ENCODE measurements around the gene KCNG2. TPM values are rescaled to one million over a fixed set of nuclear protein-coding genes. Genes with fewer than 3 reads are reported as not detected.

The KCNG2 gene
- total and polyA plus RNA-seq, 2 experiments from 2014 or later, result 0.13 to 0.52 TPM

GRCh38 chr18:79889569-79889968 is 91.8 kb downstream of the KCNG2 start:
- ATAC-seq (no peak), DNase-seq (ENCODE audit: low spot score) (no peak)
- Mint-ChIP-seq H3K36me3 (ENCODE audit: low read depth) (peaks cover 10% of the 10 kb centered on the region), H3K27ac (no peak overlapping the region), H3K4me3 (no peak overlapping the region), H3K27me3 (ENCODE audit: insufficient read depth, low read depth, poor library complexity) (peaks cover 11% of the 10 kb centered on the region), H3K4me1 (no peaks in the 10 kb centered on the region), H3K9me3 (peaks cover 64% of the 10 kb centered on the region)
- H3K4me1 ChIP-seq (ENCODE audit: insufficient read depth), result no peaks in the 10 kb centered on the region
- TF ChIP-seq, protein P1, sequence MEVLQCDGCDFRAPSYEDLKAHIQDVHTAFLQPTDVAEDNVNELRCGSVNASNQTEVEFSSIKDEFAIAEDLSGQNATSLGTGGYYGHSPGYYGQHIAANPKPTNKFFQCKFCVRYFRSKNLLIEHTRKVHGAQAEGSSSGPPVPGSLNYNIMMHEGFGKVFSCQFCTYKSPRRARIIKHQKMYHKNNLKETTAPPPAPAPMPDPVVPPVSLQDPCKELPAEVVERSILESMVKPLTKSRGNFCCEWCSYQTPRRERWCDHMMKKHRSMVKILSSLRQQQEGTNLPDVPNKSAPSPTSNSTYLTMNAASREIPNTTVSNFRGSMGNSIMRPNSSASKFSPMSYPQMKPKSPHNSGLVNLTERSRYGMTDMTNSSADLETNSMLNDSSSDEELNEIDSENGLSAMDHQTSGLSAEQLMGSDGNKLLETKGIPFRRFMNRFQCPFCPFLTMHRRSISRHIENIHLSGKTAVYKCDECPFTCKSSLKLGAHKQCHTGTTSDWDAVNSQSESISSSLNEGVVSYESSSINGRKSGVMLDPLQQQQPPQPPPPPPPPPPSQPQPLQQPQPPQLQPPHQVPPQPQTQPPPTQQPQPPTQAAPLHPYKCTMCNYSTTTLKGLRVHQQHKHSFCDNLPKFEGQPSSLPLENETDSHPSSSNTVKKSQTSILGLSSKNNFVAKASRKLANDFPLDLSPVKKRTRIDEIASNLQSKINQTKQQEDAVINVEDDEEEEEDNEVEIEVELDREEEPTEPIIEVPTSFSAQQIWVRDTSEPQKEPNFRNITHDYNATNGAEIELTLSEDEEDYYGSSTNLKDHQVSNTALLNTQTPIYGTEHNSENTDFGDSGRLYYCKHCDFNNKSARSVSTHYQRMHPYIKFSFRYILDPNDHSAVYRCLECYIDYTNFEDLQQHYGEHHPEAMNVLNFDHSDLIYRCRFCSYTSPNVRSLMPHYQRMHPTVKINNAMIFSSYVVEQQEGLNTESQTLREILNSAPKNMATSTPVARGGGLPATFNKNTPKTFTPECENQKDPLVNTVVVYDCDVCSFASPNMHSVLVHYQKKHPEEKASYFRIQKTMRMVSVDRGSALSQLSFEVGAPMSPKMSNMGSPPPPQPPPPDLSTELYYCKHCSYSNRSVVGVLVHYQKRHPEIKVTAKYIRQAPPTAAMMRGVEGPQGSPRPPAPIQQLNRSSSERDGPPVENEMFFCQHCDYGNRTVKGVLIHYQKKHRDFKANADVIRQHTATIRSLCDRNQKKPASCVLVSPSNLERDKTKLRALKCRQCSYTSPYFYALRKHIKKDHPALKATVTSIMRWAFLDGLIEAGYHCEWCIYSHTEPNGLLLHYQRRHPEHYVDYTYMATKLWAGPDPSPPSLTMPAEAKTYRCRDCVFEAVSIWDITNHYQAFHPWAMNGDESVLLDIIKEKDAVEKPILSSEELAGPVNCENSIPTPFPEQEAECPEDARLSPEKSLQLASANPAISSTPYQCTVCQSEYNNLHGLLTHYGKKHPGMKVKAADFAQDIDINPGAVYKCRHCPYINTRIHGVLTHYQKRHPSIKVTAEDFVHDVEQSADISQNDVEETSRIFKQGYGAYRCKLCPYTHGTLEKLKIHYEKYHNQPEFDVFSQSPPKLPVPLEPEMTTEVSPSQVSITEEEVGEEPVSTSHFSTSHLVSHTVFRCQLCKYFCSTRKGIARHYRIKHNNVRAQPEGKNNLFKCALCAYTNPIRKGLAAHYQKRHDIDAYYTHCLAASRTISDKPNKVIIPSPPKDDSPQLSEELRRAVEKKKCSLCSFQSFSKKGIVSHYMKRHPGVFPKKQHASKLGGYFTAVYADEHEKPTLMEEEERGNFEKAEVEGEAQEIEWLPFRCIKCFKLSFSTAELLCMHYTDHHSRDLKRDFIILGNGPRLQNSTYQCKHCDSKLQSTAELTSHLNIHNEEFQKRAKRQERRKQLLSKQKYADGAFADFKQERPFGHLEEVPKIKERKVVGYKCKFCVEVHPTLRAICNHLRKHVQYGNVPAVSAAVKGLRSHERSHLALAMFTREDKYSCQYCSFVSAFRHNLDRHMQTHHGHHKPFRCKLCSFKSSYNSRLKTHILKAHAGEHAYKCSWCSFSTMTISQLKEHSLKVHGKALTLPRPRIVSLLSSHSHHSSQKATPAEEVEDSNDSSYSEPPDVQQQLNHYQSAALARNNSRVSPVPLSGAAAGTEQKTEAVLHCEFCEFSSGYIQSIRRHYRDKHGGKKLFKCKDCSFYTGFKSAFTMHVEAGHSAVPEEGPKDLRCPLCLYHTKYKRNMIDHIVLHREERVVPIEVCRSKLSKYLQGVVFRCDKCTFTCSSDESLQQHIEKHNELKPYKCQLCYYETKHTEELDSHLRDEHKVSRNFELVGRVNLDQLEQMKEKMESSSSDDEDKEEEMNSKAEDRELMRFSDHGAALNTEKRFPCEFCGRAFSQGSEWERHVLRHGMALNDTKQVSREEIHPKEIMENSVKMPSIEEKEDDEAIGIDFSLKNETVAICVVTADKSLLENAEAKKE (CRISPR knock-in tag; IDR thresholded peaks at IDR 0.05), result no peak
- TF ChIP-seq JUNB (IDR thresholded peaks at IDR 0.05; ENCODE audit: unreplicated experiment), result no peak
- TF ChIP-seq NANOG (IDR thresholded peaks at IDR 0.05; ENCODE audit: borderline replicate concordance), result no peak
- no peak for TF ChIP-seq REST (IDR thresholded peaks at IDR 0.05; ENCODE audit: unreplicated experiment)
- no peak for TF ChIP-seq EZH2phosphoT487 (IDR thresholded peaks at IDR 0.05; ENCODE audit: unreplicated experiment)
- no peak for TF ChIP-seq STAT1 (IDR thresholded peaks at IDR 0.05; ENCODE audit: unreplicated experiment)
- no peak for TF ChIP-seq ZNF114 (CRISPR knock-in tag; IDR thresholded peaks at IDR 0.05)
- TF ChIP-seq, protein P2, sequence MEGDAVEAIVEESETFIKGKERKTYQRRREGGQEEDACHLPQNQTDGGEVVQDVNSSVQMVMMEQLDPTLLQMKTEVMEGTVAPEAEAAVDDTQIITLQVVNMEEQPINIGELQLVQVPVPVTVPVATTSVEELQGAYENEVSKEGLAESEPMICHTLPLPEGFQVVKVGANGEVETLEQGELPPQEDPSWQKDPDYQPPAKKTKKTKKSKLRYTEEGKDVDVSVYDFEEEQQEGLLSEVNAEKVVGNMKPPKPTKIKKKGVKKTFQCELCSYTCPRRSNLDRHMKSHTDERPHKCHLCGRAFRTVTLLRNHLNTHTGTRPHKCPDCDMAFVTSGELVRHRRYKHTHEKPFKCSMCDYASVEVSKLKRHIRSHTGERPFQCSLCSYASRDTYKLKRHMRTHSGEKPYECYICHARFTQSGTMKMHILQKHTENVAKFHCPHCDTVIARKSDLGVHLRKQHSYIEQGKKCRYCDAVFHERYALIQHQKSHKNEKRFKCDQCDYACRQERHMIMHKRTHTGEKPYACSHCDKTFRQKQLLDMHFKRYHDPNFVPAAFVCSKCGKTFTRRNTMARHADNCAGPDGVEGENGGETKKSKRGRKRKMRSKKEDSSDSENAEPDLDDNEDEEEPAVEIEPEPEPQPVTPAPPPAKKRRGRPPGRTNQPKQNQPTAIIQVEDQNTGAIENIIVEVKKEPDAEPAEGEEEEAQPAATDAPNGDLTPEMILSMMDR (conservative IDR thresholded peaks at IDR 0.05; ENCODE audit: low read depth in 2 of 2), result no peak
- TF ChIP-seq, protein P3, sequence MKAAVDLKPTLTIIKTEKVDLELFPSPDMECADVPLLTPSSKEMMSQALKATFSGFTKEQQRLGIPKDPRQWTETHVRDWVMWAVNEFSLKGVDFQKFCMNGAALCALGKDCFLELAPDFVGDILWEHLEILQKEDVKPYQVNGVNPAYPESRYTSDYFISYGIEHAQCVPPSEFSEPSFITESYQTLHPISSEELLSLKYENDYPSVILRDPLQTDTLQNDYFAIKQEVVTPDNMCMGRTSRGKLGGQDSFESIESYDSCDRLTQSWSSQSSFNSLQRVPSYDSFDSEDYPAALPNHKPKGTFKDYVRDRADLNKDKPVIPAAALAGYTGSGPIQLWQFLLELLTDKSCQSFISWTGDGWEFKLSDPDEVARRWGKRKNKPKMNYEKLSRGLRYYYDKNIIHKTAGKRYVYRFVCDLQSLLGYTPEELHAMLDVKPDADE (IDR thresholded peaks at IDR 0.05), result no peak
- no peak for TF ChIP-seq CREB1 (CRISPR knock-in tag; IDR thresholded peaks at IDR 0.05; ENCODE audit: low read depth)
- no peak for TF ChIP-seq POLR2AphosphoS5 (IDR thresholded peaks at IDR 0.05; ENCODE audit: low read depth)
- no peak for TF ChIP-seq EZH2 (IDR thresholded peaks at IDR 0.05; ENCODE audit: low read depth, unreplicated experiment)
- no peak for TF ChIP-seq ZNF331 (CRISPR knock-in tag; IDR thresholded peaks at IDR 0.05; ENCODE audit: low read depth)
- no peak overlapping the region for H2AFZ ChIP-seq
- no peaks in the 10 kb centered on the region for H3F3A ChIP-seq (replicated peaks; ENCODE audit: low read depth)
- H4K20me1 ChIP-seq (replicated peaks; ENCODE audit: insufficient read depth), result no peaks in the 10 kb centered on the region
- no peaks in the 10 kb centered on the region for H3K27me3 ChIP-seq (ENCODE audit: insufficient read depth)
- no peak overlapping the region for H3K27ac ChIP-seq (ENCODE audit: low read depth)
- no peak overlapping the region for H3K4me3 ChIP-seq
- no peak overlapping the region for H3K4me2 ChIP-seq
- H3K9me2 ChIP-seq (ENCODE audit: insufficient read depth), result no peaks in the 10 kb centered on the region
- no peaks in the 10 kb centered on the region for H3K36me3 ChIP-seq (ENCODE audit: insufficient read depth)
- no peaks in the 10 kb centered on the region for H3K79me2 ChIP-seq (replicated peaks; ENCODE audit: insufficient read depth)

Data from GM23338 (cell line).